HepG2 (cell line): ENCODE results near the gene GLOD5. TPM values are rescaled to one million over a fixed set of nuclear protein-coding genes. Genes with fewer than 3 reads are reported as not detected.

Experiments
- ATAC-seq: fragments of 200-7000 bp; cut with Tn5 transposase; 3 replicates; pipeline ENCODE4 v1.9.1; 2020; ENCODE audit warnings: mild to moderate bottlenecking, moderate library complexity
- BruUV-seq: library from RNA; stranded (reverse); fragments of 400-500 nt; replicated peaks from 2 replicates; lab custom pipeline; 2021; lab: Mats Ljungman, UMichigan
- CTCF ChIA-PET: fragments of 300-600 bp; formaldehyde crosslinking; extraction: SDS; loops from one replicate; lab custom pipeline; 2021; ENCODE audit warnings: low total read pairs, inconsistent platforms, low intra/inter-chr PET ratio; lab: Yijun Ruan, JAX
- POLR2A ChIA-PET: fragments of 350-600 bp; sonication (Branson Sonifier 250); formaldehyde crosslinking; loops from one replicate; lab custom pipeline; 2020; ENCODE audit warnings: antibody characterized with exemption, inconsistent platforms; lab: Yijun Ruan, JAX
- DNase-seq: peaks from one replicate; pipeline ENCODE4 v3.0.0-alpha.2; 2015; ENCODE audit warnings: low spot score
- FAIRE-seq: peaks from 3 replicates; lab custom pipeline; 2011; peaks lifted over from hg19 to GRCh38; lab: Jason Lieb, UNC
- H2AFZ ChIP-seq: one replicate; pipeline ENCODE4 v1.6.1; 2011; ENCODE audit warnings: low read length, inconsistent platforms
- H3K27ac ChIP-seq: fragments of 300-600 bp; 3 replicates; pipeline ENCODE4 v1.8.0; 2011; ENCODE audit warnings: mixed run types, mild to moderate bottlenecking, mixed read lengths, low read length, inconsistent platforms; ENCODE audit not compliant: insufficient read depth; ENCODE audit errors: extremely low read length
- H3K27me3 ChIP-seq, 2 experiments: fragments of 200-600 bp in 1 of 2; 2 replicates in 1 of 2; 3 replicates in 1 of 2; pipeline versions ENCODE4 v1.6.0 to v1.8.0; 2011; ENCODE audit warnings: low read length in 2 of 2, mild to moderate bottlenecking in 2 of 2, moderate library complexity in 2 of 2, inconsistent platforms in 1 of 2; ENCODE audit not compliant: insufficient read depth in 2 of 2, control insufficient read depth in 1 of 2
- H3K36me3 ChIP-seq, 2 experiments: fragments of 200-600 bp in 1 of 2; replicated peaks in 1 of 2; 2 replicates in 1 of 2; 3 replicates in 1 of 2; pipeline versions ENCODE4 v1.5.1 to v1.8.0; 2011; ENCODE audit warnings: low read length in 2 of 2, inconsistent platforms in 1 of 2; ENCODE audit not compliant: insufficient read depth in 2 of 2, control insufficient read depth in 1 of 2
- H3K4me1 ChIP-seq: 2 replicates; pipeline ENCODE4 v1.5.1; 2012; ENCODE audit warnings: low read length, inconsistent platforms; ENCODE audit not compliant: insufficient read depth
- H3K4me2 ChIP-seq: 2 replicates; pipeline ENCODE4 v1.6.0; 2011; ENCODE audit warnings: low read depth, low read length, inconsistent platforms
- H3K4me3 ChIP-seq, 3 experiments: fragments of 200-600 bp in 1 of 3; sonication (generic), shearing (Covaris generic) in 1 of 3; replicated peaks in 1 of 3; 2 replicates each; pipeline ENCODE4 v1.5.1; 2011 to 2016; ENCODE audit warnings: low read length in 3 of 3, inconsistent platforms in 2 of 3, low read depth in 2 of 3, mild to moderate bottlenecking in 2 of 3, control low read depth in 1 of 3, mixed read lengths in 1 of 3; ENCODE audit not compliant: insufficient read depth in 1 of 3
- H3K79me2 ChIP-seq: one replicate; pipeline ENCODE4 v1.6.1; 2011; ENCODE audit warnings: low read length, inconsistent platforms; ENCODE audit not compliant: insufficient read depth
- H3K9ac ChIP-seq: 2 replicates; pipeline ENCODE4 v1.6.0; 2011; ENCODE audit warnings: mild to moderate bottlenecking, low read depth, low read length, inconsistent platforms; ENCODE audit not compliant: insufficient read depth
- H3K9me3 ChIP-seq: 2 replicates; pipeline ENCODE4 v1.5.1; 2012; ENCODE audit warnings: mild to moderate bottlenecking, low read length
- H4K20me1 ChIP-seq: 2 replicates; pipeline ENCODE4 v1.6.0; 2011; ENCODE audit warnings: inconsistent platforms, mild to moderate bottlenecking, low read length, moderate library complexity; ENCODE audit not compliant: insufficient read depth
- ELF1 ChIP-seq: sonication (generic); formaldehyde crosslinking; IDR thresholded peaks from 2 replicates; pipeline ENCODE4 v1.4.0; 2020; ENCODE audit warnings: missing genetic modification reagents
- RNF219 ChIP-seq: sonication (generic); formaldehyde crosslinking; IDR thresholded peaks from 2 replicates; pipeline ENCODE4 v1.5.0; 2020; ENCODE audit warnings: mild to moderate bottlenecking, missing genetic modification reagents
- ZBTB4 ChIP-seq: sonication (generic); formaldehyde crosslinking; IDR thresholded peaks from 2 replicates; pipeline ENCODE4 v1.4.0; 2020; ENCODE audit warnings: missing genetic modification reagents, mild to moderate bottlenecking, borderline replicate concordance
- ZFYVE20 ChIP-seq: sonication (generic); formaldehyde crosslinking; IDR thresholded peaks from 2 replicates; pipeline ENCODE4 v1.8.0; 2023; ENCODE audit warnings: low read depth, mild to moderate bottlenecking, moderate library complexity, missing genetic modification reagents, borderline replicate concordance
- ZNF567 ChIP-seq: sonication (generic); formaldehyde crosslinking; IDR thresholded peaks from 2 replicates; pipeline ENCODE4 v1.8.1; 2023; ENCODE audit warnings: mild to moderate bottlenecking, missing genetic modification reagents, borderline replicate concordance
- ZNF687 ChIP-seq: sonication (generic); formaldehyde crosslinking; IDR thresholded peaks from 2 replicates; pipeline ENCODE4 v1.5.1; 2020; ENCODE audit warnings: mild to moderate bottlenecking, missing genetic modification reagents, moderate library complexity
- ZNF772 ChIP-seq: sonication (generic); formaldehyde crosslinking; IDR thresholded peaks from 2 replicates; pipeline ENCODE4 v1.5.0; 2020; ENCODE audit warnings: mild to moderate bottlenecking, missing genetic modification reagents
- ZNF784 ChIP-seq: sonication (generic); formaldehyde crosslinking; IDR thresholded peaks from 2 replicates; pipeline ENCODE4 v1.5.1; 2020; ENCODE audit warnings: missing genetic modification reagents, mild to moderate bottlenecking, borderline replicate concordance
- ZNF850 ChIP-seq: sonication (generic); formaldehyde crosslinking; conservative IDR thresholded peaks from 2 replicates; pipeline ENCODE4 v1.9.0; 2021; ENCODE audit warnings: mild to moderate bottlenecking, missing genetic modification reagents
- WGBS: methylation state at CpG from one replicate; pipeline ENCODE4 v1.1.6; 2017; ENCODE audit warnings: low lambda C conversion rate; 5-methylcytosine and 5-hydroxymethylcytosine counted together
- in situ Hi-C: cut with HindIII; loops from 2 replicates; pipeline ENCODE4 v1.10.0; 2017; ENCODE audit warnings: low pct_unique_long_range_greater_than_20kb; ENCODE audit not compliant: extremely low pct_ligation_motif_present
- intact Hi-C: fragments of 100-400 bp; cut with micrococcal nuclease; formaldehyde crosslinking; loops from one replicate; pipeline ENCODE4 v1.10.0; 2022; ENCODE audit not compliant: unreplicated experiment
- polyA plus RNA-seq, 8 experiments: library from polyadenylated mRNA; depleted of rRNA in 3 of 8; stranded (reverse) in 7 of 8; unstranded in 1 of 8; fragments of >200 nt; fragmentation: Illumina TruSeq in 4 of 8; extraction: Trizol in 4 of 8; gene quantifications; 2 replicates each; pipeline versions ENCODE4 v1.2.1 to v1.2.3, GENCODE V29; 2011 to 2016; ENCODE audit warnings: low read depth in 4 of 8, missing spikeins in 1 of 8, mixed read lengths in 1 of 8; ENCODE audit not compliant: insufficient read depth in 1 of 8
- total RNA-seq, 5 experiments: library from RNA; depleted of rRNA; stranded (reverse); fragments of >200 nt; fragmentation: Illumina TruSeq; extraction: Trizol; gene quantifications; 2 replicates each; pipeline ENCODE4 v1.2.3, GENCODE V29; 2016; ENCODE audit warnings: low read depth in 1 of 5

The GLOD5 gene
- total and polyA plus RNA-seq, 2 of the 13 experiments (the other 11 are each of a cell fraction or from before 2014, with no cell fraction given): 0.93 to 1.3 TPM

GRCh38 chrX:48800574-48801279 lies 39.2 kb downstream of the GLOD5 start:
- BruUV-seq: TSS peak; percentile 95
- ChIA-PET POLR2A (interaction anchor here (0.6 to 2.3 kb wide), 14 partner anchors 20 to 390 kb away, joined by 3 to 17 read pairs (median 6); partner anchors contain the start of genes OTUD5, PCSK1N, PQBP1 and TIMM17B), CTCF (no interaction called here)
- Histone ChIP-seq H3K4me3 (peak overlapping the region; percentile 61 to 82 (median 66)), H3K79me2 (no peaks in the 10 kb centered on the region), H3K27me3 (no peaks in the 10 kb centered on the region; a peak in 1 of 5 replicates), H3K27ac (peak overlapping the region; percentile 93), H2AFZ (no peak overlapping the region), H4K20me1 (no peaks in the 10 kb centered on the region), H3K36me3 (peaks cover 0 to 3% of the 10 kb centered on the region in 2 experiments; a peak in 1 of 5 replicates), H3K4me2 (peak overlapping the region; percentile 81), H3K9ac (peak overlapping the region; percentile 79), H3K4me1 (peaks cover 46% of the 10 kb centered on the region), H3K9me3 (no peaks in the 10 kb centered on the region)
- ATAC-seq (no peak), DNase-seq (no peak), FAIRE-seq (no peak)
- WGBS: 3% methylated on average over 15 of the region's 17 CpGs
- intact Hi-C loops (no loop called here), in situ Hi-C loops (no loop called here)
- TF ChIP-seq ZNF567 (no peak), ZBTB4 (no peak), ZFYVE20 (CRISPR knock-in tag) (no peak), ZNF784 (CRISPR knock-in tag) (no peak), ZNF772 (CRISPR knock-in tag) (0 out of 2 replicates have a peak, but pooled peaks have one; percentile 11), ZNF687 (CRISPR knock-in tag) (no peak), ZNF850 (CRISPR knock-in tag) (no peak), RNF219 (CRISPR knock-in tag) (no peak), ELF1 (CRISPR knock-in tag) (no peak)
